Thoracic aorta (tissue), 2 donors: Measurements from ENCODE around the gene PDCD1LG2. TPM values are rescaled to one million over a fixed set of nuclear protein-coding genes. Genes with fewer than 3 reads are reported as not detected.

Source experiments
- ATAC-seq: fragments of 150-250 bp; one replicate; pipeline ENCODE4 v1.8.0; 2017; ENCODE audit warnings: low read depth; ENCODE audit not compliant: insufficient number of reproducible peaks, low FRiP score
- DNase-seq: peaks from one replicate; pipeline ENCODE4 v3.0.0-alpha.2; 2020; ENCODE audit warnings: low spot score
- H3K27ac ChIP-seq, 2 donors: fragments of 200-600 bp; sonication (generic); 1 replicate in 1 of 2; 2 replicates in 1 of 2; pipeline ENCODE4 v1.5.1; 2016; ENCODE audit warnings: mild to moderate bottlenecking in 2 of 2, moderate library complexity in 2 of 2
- H3K27me3 ChIP-seq: fragments of 200-600 bp; sonication (generic); replicated peaks from 2 replicates; pipeline ENCODE4 v1.6.0; 2016; ENCODE audit warnings: mild to moderate bottlenecking; ENCODE audit not compliant: insufficient read depth
- H3K36me3 ChIP-seq: fragments of 200-600 bp; sonication (generic); one replicate; pipeline ENCODE4 v1.5.1; 2016
- H3K4me1 ChIP-seq, 2 donors: fragments of 200-600 bp; sonication (generic); 1 replicate in 1 of 2; 2 replicates in 1 of 2; pipeline versions ENCODE4 v1.5.1 to v1.6.0; 2016; ENCODE audit warnings: low read depth in 2 of 2, mild to moderate bottlenecking in 1 of 2; ENCODE audit not compliant: control insufficient read depth in 1 of 2
- H3K4me3 ChIP-seq: fragments of 200-600 bp; sonication (generic); 2 replicates; pipeline ENCODE4 v1.5.1; 2016; ENCODE audit warnings: mild to moderate bottlenecking
- H3K9me3 ChIP-seq: fragments of 200-600 bp; sonication (generic); 2 replicates; pipeline ENCODE4 v1.5.1; 2016
- CTCF ChIP-seq: fragments of 200-600 bp; sonication (generic); IDR thresholded peaks from one replicate; pipeline ENCODE4 v1.5.1; 2019; ENCODE audit warnings: antibody characterized with exemption
- total RNA-seq, 2 donors: library from RNA; depleted of rRNA; stranded (reverse); fragments of >200 nt; gene quantifications; one replicate each; pipeline versions ENCODE4 v1.1.0 to v1.2.3, GENCODE V29; 2016

The PDCD1LG2 gene
- total RNA-seq, 2 donors from 2014 or later = 1.1 to 4.5 TPM

DNA sequence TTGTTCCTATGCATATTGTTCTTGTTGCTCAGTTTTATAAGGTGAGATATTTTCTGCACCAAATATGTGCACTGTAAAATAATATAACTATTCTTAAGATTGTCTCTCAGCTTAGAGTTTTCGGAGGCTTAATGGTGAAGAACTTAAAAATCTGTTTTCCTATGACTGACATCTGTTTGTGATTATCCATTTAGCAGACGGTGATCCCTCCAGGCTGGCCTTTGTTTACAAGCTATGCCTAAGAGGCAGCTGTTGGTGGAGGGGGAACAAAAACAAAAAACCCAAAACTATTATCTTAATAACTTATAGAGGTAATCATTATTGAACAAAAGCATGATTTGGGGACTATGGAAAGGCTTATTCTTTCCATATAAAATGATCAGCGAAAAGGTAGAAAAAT, 658 bp downstream of the PDCD1LG2 start:
- no peaks in the 10 kb centered on the region for H3K36me3 ChIP-seq
- no peaks in the 10 kb centered on the region for H3K27me3 ChIP-seq
- no peaks in the 10 kb centered on the region for H3K9me3 ChIP-seq
- TF ChIP-seq CTCF = no peak
- DNase-seq (no peak), ATAC-seq (no peak)
- peaks cover 8 to 32% of the 10 kb centered on the region in 2 donors for H3K4me1 ChIP-seq
- H3K27ac ChIP-seq = peak overlapping the region; percentile 65
- peak overlapping the region; percentile 65 for H3K4me3 ChIP-seq

DNA sequence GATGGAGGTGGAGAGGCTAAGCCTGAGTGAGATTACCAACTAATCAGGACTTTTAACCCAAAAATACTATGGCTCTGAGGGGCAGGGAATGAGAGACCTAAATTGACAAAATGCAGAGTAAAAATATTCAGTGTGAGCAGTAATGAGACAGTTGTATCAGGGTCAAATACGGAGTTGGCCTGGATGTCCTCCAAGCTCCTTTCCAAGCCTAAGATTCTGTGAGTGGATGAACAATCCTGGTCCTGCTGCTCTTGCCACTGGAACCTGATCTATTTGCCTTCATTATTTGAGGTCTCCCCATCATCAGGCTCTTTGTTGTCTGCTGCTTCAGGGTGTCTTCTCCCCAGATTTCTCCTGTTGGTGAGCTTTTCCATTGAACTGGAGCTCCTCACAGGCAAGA, 1.1 kb downstream of the PDCD1LG2 start:
- Histone ChIP-seq H3K27ac (no peak overlapping the region), H3K4me1 (peaks cover 8 to 32% of the 10 kb centered on the region in 2 donors), H3K27me3 (no peaks in the 10 kb centered on the region), H3K36me3 (no peaks in the 10 kb centered on the region), H3K4me3 (no peak overlapping the region), H3K9me3 (no peaks in the 10 kb centered on the region)
- ATAC-seq = no peak
- no peak for DNase-seq
- no peak for TF ChIP-seq CTCF

GRCh38 chr9:5511935-5512580, 1.7 kb downstream of the PDCD1LG2 start:
- ATAC-seq (no peak), DNase-seq (no peak)
- no peak overlapping the region for H3K27ac ChIP-seq
- peaks cover 8 to 35% of the 10 kb centered on the region in 2 donors for H3K4me1 ChIP-seq
- H3K4me3 ChIP-seq = no peak overlapping the region
- no peaks in the 10 kb centered on the region for H3K9me3 ChIP-seq
- no peaks in the 10 kb centered on the region for H3K27me3 ChIP-seq
- no peaks in the 10 kb centered on the region for H3K36me3 ChIP-seq
- TF ChIP-seq CTCF = no peak

- H3K27me3 ChIP-seq = no peaks in the 10 kb centered on the region
- H3K4me1 ChIP-seq = peaks cover 8 to 43% of the 10 kb centered on the region in 2 donors
- H3K27ac ChIP-seq = no peak overlapping the region
- no peak for ATAC-seq
- H3K36me3 ChIP-seq = no peaks in the 10 kb centered on the region
- H3K9me3 ChIP-seq = no peaks in the 10 kb centered on the region
- DNase-seq = no peak
- TF ChIP-seq CTCF = no peak
- no peak overlapping the region for H3K4me3 ChIP-seq
Observed at GRCh38 chr9:5512658-5513452, 2.5 kb downstream of the PDCD1LG2 start.

DNA sequence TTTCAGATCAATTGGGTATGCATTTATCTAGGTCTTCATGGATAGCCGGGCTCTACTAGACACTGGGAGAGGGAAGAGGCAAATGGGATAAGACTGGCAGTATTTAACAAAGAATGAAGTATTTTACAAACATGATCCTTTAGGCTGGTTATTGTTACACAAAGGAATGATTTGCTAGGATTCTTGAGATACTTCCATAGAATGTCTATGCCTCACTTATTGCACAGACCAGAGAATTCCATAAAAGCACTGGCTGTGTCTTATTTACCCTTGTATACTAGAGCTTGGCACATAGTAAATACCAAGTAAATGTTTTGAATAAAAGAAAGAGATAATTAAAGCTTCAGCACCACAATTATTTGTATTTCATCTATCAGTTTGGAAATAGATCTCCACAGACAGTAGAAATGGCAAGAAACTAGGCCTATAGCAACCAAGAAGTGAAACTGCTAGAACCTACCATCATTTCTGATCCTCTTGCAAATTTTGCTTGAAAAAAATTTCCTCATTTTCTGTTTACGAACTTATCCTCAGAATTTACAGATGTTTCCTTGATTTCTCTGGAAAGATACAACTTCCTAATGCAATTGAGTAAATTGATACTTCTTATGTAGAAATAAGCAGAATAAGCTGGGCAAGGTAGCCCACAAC, 3.8 kb downstream of the PDCD1LG2 start:
- Histone ChIP-seq H3K27ac (no peak overlapping the region), H3K4me1 (peaks cover 14 to 52% of the 10 kb centered on the region in 2 donors), H3K4me3 (no peak overlapping the region), H3K27me3 (no peaks in the 10 kb centered on the region), H3K9me3 (no peaks in the 10 kb centered on the region), H3K36me3 (no peaks in the 10 kb centered on the region)
- no peak for ATAC-seq
- TF ChIP-seq CTCF = no peak
- no peak for DNase-seq
